GM20431 (cell line): Measurements from ENCODE around the gene GRM4.
"Not testable (repeated sequence)": the region's sequence is repeated elsewhere in the genome, so short reads cannot be mapped to it uniquely, and the experiment has no call there.

Experiments
- in situ Hi-C: fragments of 300-500 bp; cut with MseI, MboI; formaldehyde crosslinking; loops from one replicate; pipeline ENCODE4 v1.15.0; 2020; ENCODE audit warnings: low sequenced_read_pairs; ENCODE audit not compliant: unreplicated experiment

Gene GRM4

DNA sequence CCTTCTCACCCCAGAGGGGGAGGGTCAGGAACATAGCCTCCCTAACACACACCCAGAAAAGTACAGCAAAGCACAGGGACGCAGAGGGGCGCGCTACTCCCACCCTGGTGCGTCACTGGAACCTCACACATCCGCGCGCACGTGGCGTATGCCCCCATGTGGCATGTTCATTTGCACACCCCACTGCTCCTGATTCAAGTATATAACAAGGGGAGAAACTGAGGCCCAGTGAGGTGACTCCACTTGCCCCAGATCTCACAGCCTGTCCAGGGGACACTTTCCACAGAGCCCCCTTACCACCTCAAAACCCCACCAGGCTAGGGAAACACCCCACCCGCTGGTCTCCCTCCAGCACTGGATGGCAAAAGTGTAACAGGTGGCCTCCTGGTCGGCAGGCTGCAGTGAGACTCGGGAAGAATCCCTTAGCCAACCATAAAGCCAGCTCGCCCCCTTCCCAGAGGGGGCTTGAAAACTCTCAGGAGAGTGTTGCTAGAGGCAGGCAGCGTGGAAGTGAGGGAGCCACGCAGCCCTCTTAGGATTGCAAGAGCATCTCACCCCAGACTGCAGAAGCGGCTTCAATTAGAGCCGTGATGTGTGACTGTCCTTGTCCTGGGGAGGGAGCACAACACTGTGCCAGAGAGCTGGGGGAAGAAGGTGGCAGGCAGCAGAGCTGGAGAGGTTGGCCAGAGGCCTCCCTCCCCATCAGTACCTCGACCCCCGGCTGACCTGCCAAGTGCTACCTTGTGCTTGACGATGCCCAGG, at the start of gene GRM4:
Gene GRM4 (minus strand): TSS at position 67 of the 762 bp plus-strand sequence. CDS start 12,591 bp downstream, outside the sequence.
- in situ Hi-C loops, result no loop called here

GRCh38 chr6:34194772-34195171, 48.9 kb upstream of the GRM4 start:
- in situ Hi-C loops, result no loop called here

- in situ Hi-C loops, result no loop called here
Measured at GRCh38 chr6:34190504-34191122, 44.7 kb upstream of the GRM4 start.

GRCh38 chr6:34189806-34190503, 44.1 kb upstream of the GRM4 start:
- in situ Hi-C loops, result no loop called here

DNA sequence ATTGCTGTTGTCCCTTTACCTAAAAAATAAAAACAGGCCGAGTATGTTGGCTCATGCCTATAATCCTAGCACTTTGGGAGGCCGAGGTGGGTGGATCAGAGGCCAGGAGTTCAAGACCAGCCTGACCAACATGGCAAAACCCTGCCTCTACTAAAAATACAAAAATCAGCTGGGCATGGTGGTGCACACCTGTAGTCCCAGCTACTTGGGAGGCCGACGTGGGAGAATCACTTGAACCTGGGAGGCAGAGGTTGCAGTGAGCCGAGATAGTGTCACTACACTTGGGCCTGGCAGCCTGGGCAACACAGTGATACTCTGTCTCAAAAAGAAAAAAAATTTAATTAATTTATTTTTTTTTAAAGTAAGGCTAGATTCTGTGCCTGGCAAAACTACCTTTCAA, 38.8 kb upstream of the GRM4 start:
- in situ Hi-C loops, result not testable (repeated sequence)

DNA sequence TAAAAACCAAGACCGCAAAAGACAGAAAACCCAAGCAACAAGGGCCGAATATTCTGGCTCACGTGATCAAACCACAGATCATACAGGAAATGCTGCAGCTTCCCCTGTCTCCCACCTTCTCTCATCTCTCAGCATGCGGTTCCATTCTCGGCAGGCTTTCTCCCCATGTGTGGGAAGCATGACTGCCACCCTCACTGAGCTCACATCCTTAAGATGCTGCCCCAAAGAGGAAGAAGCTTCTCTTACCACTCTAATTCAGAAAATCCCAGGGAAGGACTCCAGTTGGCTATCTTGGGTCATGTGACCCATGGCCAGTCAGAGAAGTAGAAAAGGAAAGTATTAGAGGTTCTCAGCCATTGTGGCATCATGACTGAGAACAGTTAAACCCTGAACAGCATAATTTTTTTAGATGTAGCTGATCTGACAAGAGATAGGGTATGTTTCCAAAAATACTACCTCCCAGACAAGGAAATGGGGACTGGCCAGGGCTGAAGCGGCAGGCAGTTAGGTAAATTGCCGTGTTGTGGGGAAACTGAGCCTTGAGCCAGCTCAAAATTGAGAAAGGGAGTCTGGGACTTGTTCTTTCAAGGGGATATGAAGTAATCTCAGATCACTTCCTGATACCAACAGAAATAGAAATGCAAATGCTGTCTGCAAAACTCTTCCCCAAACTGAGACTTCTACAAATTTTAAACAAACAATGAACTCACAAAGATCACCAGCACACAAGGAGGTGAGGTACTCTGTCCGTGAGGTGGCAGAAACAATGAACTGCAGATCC, 37.1 kb upstream of the GRM4 start:
- in situ Hi-C loops, result no loop called here

DNA sequence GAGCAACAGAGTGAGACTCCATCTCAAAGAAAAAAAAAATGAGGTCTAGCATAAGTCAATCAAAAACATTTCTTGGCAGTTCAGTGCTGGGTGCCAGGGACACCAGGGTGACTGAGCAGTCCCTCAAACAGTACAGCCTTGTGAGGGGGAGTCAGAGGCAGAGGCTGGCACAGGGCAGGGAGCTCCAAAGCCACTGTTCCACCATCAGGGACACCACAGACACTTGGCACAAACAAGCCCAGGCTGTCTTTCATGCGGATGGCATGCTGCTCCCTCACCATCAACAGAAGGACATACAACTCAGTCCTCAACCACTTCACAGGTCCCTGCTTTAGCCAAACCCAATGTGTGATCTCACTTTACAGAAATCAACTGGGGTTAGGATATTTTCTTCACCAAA, 36.0 kb upstream of the GRM4 start:
- in situ Hi-C loops, result no loop called here

DNA sequence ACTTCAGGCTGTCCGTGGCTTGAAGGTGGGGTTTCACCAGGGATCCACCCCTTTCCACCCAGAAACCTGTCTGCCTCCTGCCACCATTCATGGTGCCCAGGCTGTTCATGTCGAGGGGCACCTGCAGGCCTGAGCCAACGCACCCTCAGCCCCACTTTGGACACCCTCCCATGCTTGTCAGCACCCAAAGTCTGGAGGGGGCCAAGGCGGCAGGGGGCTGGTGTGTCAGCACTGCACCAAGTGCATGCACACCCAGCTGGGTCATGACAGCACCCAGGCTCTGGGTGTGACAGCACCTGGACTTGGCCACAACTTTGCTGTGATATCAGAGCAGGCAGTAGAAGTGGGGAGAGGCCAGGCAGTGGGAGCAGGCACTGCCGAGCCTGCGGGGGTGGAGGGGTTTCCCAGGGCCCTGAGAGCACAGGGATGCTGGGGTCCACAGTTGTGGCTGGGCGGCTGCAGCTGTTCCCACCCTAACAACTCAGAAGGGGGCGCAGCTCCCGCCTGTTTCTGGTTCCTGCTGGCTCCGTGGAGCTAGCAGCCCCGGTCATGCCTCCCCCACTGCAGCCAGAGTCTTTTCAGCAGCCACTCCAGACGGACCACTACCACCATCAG, 33.3 kb upstream of the GRM4 start:
- in situ Hi-C loops, result no loop called here

DNA sequence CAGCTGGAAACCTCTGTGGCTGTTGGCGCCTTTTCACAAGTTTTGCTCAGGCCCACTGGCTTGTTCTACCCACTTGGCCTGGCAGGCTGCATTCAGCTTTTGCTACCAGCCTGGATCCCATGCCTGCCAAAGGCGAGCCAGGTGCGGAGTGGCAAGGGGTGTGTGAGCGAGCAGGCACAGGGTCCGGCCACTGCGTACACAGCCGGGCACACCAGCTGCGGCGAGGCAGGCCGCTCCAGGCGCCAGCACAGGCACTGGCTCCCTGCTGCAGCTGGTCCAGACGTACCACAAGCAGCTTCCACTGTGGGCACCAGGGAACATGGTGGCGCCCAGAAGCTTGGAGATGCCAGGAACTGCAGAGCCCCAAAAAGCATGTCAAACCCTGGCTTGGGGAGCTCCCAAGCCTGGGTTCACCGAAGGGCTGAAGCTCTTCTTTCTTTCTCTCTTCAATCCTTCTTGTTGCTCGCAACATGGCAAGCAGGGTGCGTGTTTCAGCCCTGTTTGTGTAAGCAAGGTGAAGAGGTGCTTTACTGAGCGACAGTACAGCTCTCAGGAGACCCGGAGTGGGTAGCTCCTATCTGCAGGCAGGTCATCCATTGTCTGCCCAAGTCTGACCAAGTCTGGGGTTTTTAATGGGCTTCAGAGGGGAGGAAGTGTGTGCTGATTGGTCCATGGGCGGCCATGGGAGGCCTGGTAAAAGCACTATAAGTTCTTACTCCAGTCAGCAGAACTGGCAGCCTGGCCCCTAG, 32.6 kb upstream of the GRM4 start:
- in situ Hi-C loops, result no loop called here

DNA sequence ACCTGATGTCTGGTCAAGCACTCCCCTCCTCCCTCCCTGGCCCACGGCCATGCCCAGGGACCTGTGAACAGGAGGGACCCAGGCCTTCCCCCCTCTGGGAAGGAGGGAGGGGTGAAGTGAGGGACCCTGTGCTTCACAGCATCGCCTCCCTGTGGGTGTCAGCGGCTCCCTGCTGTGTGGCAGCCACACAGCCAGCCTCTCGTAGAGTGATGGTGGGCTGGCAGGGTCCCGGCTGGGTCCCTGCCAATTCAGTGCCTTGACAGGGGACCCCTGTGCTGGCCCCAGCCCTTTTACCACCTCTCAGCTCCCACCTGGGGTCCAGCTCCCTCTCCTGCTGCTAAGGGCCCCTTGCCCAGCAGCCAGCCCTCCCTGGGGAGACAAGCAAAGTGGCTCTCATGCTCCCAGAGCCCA, 31.3 kb upstream of the GRM4 start:
- in situ Hi-C loops, result no loop called here

DNA sequence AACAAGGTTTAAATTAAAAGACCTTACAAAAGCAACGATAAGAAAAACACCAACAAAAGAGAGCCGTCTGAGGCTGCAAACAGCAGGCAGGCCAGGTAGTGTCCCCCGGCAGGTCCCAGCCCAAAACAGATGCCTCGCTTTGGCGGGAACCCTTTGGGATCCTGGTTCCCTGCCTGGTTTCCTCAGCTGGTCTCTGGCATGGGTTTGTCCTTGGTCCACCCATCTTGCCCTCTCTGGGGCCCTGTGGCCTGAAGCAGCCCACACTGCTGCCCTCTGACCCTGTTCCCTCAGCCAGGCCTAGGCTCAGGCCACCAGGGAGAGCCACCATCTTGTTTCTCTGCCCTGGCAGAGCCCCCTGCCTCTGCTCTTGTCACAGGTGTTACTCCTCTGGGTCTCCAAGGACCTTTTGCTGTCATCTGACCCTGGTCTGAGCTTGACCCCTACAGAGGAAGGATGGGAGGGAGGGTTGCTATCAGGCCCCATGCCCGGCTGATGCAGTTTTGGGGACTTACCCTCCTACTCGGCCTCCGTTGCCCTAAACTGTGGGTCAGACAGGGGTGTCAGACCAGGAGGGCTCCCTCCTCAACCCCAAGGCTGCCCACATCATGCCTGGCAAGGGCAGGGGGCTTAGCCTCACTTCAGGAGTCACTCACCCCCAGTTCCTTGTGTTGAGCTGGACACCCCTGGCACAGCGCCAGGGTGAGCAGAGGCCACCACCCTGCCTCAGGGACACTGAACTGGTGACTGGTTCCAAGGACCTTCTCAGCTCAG, 30.6 kb upstream of the GRM4 start:
- in situ Hi-C loops, result no loop called here

GRCh38 chr6:34174846-34175399, 29.0 kb upstream of the GRM4 start:
- in situ Hi-C loops, result no loop called here

GRCh38 chr6:34172961-34173775, 27.3 kb upstream of the GRM4 start:
- in situ Hi-C loops, result no loop called here

DNA sequence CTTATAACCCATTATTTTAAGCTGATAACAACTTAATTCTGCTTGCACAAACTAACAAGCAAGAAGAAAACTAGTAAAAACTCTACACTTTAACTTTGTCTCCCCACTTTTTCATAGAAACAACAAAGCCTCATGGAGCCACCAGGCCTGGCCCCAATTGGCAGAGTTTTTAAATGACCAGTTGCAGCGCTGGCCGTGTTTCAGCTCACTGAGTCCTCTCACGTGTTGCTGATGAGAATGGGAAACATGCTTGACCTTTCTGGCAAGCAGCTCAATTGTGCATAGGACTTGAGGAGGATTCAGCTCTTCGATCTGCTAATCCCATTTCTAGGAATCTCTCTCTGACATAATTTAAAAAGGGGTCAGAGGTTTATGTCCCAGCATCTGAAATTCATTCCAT, 24.5 kb upstream of the GRM4 start:
- in situ Hi-C loops, result no loop called here

GRCh38 chr6:34169897-34170296, 24.0 kb upstream of the GRM4 start:
- in situ Hi-C loops, result no loop called here

- in situ Hi-C loops, result no loop called here
Measured at GRCh38 chr6:34161857-34162515, 16.1 kb upstream of the GRM4 start.

GRCh38 chr6:34159844-34160243, 14.0 kb upstream of the GRM4 start:
- in situ Hi-C loops, result loop anchor here (10.0 kb wide), 2 partner anchors 105 to 395 kb away; no protein-coding TSS in a partner anchor
